ENCODE results near the gene EHMT2.

EHMT2 gene

DNA sequence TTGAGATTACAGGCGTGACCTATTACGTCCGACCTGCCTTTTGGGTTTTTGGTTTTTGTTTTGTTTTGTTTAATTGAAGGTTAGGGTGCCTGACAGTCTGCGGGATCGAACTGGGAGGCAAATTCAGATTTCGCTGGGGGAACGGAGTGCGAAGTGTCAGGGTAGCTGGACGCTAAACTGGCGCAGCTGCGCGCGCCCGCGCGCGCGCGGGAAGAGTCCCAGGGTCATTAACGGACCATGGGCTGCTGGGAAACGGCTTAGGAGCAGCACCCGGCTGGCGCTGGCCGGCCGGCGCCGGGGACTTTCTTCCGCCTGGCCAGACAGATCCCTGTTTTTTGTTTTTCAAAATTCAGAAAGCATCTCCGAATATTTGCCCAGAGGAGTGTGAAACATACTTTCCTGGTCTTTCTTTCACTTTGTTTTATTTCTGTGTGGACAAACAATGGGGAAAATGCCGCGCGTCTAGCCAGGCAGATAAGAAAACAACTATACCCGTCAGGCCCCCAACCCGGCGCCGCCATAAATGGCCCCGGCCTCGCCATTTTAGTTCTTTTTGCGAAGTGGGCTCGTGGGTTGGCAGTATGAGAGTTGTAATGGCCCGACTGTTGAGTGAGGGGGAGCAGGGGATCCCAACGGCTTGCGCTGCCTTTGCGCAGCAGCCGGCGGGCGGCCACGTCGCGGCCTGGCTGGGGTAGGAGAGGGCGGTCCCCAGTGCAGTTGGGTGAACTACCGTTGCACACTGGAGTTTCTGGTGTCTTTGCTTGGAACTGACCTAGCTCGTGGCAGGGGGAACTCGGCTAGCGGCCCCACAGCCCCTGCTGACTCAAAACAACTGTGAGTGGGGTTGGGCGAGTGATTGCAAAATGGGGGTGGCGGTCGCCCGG is 62.9 kb downstream of the EHMT2 start:
- DNase-seq, result peak; percentile 73
- Histone ChIP-seq H3K27me3 (replicated peaks) (no peaks in the 10 kb centered on the region), H3K4me3 (ENCODE audit: low read depth, low read length) (peak overlapping the region; percentile 95), H3K36me3 (replicated peaks) (peaks cover 31% of the 10 kb centered on the region), H3K27ac (peak overlapping the region; percentile 98)
- TF ChIP-seq, protein P1, sequence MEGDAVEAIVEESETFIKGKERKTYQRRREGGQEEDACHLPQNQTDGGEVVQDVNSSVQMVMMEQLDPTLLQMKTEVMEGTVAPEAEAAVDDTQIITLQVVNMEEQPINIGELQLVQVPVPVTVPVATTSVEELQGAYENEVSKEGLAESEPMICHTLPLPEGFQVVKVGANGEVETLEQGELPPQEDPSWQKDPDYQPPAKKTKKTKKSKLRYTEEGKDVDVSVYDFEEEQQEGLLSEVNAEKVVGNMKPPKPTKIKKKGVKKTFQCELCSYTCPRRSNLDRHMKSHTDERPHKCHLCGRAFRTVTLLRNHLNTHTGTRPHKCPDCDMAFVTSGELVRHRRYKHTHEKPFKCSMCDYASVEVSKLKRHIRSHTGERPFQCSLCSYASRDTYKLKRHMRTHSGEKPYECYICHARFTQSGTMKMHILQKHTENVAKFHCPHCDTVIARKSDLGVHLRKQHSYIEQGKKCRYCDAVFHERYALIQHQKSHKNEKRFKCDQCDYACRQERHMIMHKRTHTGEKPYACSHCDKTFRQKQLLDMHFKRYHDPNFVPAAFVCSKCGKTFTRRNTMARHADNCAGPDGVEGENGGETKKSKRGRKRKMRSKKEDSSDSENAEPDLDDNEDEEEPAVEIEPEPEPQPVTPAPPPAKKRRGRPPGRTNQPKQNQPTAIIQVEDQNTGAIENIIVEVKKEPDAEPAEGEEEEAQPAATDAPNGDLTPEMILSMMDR (IDR thresholded peaks at IDR 0.05; ENCODE audit: low read depth, low read length, missing control alignments), result no peak
- in situ Hi-C loops (cut with HindIII; ENCODE audit: low pct_ligation_motif_present, low sequenced_read_pairs), result no loop called here

DNA sequence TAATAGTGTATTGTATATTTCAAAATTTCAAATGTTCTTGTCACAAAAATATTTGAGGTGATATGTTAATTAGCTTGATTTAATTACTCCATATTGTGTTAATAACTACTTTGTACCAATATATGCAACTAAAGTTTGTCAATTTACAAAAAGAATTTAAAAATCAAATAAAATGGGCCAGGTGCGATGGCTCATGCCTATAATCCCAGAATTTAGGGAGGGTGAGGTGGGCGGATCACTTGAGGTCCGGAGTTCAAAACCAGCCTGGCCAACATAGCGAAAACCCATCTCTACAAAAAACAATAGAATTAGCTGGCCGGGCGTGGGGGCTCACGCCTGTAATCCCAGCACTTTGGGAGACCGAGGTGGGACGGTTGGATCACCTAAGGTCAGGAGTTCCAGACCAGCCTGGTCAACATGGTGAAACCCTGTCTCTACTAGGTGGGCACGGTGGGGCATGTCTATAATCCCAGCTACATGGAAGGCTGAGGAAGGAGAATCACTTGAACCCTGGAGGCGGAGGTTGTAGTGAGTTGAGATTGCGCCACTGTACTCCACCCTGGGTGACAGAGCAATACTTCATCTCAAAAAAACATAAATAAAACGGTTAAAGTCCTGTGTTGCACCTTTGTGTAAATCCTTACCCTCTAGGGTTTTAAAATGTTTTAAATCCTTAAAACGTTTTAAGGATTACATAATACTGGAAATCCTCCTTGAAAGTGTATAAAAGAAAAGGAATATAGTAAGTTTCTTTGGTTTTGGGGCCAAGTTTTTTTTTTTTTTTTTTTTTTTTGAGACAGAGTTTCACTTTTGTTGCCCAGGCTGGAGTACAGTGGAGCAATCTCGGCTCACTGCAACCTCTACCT is 65.9 kb downstream of the EHMT2 start:
- H3K27me3 ChIP-seq (replicated peaks), result no peaks in the 10 kb centered on the region
- no peak overlapping the region for H3K27ac ChIP-seq
- no peak for DNase-seq
- in situ Hi-C loops (cut with HindIII; ENCODE audit: low pct_ligation_motif_present, low sequenced_read_pairs), result no loop called here
- TF ChIP-seq, protein P1 (IDR thresholded peaks at IDR 0.05; ENCODE audit: low read depth, low read length, missing control alignments), result no peak
- H3K4me3 ChIP-seq (ENCODE audit: low read depth, low read length), result no peak overlapping the region
- peaks cover under 1% of the 10 kb centered on the region for H3K36me3 ChIP-seq (replicated peaks)

DNA sequence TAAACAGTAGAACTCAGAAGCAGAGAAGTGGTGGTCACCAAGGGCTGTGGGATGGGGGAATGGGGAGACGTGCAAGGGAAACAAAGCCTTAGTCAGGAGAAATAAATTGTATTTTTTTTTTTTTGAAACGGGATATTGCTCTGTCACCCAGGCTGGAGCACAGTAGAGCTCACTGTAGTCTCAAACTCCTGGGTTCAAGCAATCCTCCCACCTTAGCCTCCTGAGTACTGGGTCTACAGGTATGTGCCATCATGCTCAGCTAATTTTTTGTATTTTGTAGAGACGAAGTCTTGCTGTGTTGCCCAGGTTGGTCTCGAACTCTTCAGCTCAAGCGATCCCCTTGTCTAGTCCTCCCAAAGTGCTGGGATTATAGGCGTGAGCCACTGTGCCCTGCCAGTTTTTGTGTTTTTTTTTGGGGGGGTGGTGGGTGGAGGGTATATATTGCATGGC is 66.6 kb downstream of the EHMT2 start:
- H3K4me3 ChIP-seq (ENCODE audit: low read depth, low read length), result peak overlapping the region; percentile 51
- in situ Hi-C loops (cut with HindIII; ENCODE audit: low pct_ligation_motif_present, low sequenced_read_pairs), result no loop called here
- H3K36me3 ChIP-seq (replicated peaks), result no peaks in the 10 kb centered on the region
- TF ChIP-seq, protein P1 (IDR thresholded peaks at IDR 0.05; ENCODE audit: low read depth, low read length, missing control alignments), result no peak
- H3K27me3 ChIP-seq (replicated peaks), result no peaks in the 10 kb centered on the region
- H3K27ac ChIP-seq, result no peak overlapping the region
- DNase-seq, result no peak

Data from brain microvascular endothelial cell (primary cell).